Measurements from ENCODE around the gene ECSCR. TPM values are rescaled to one million over a fixed set of nuclear protein-coding genes. Genes with fewer than 3 reads are reported as not detected.

The ECSCR gene
- total and polyA plus RNA-seq, 2 donors (not counting 3 experiments of a cell fraction or from before 2014, with no cell fraction given) = 365 to 1,085 TPM

GRCh38 chr5:139454568-139455290 lies 7.8 kb downstream of the ECSCR start:
- Histone ChIP-seq H3K27me3 (ENCODE audit: control insufficient read depth in 2 of 2, insufficient read depth in 2 of 2, low read length in 2 of 2) (no peaks in the 10 kb centered on the region), H3K79me2 (ENCODE audit: control insufficient read depth, insufficient read depth, low read length) (peaks cover 43% of the 10 kb centered on the region), H2AFZ (ENCODE audit: low read depth, low read length) (no peak overlapping the region), H3K4me2 (ENCODE audit: insufficient read depth, low read length) (no peak overlapping the region), H3K36me3 (ENCODE audit: control insufficient read depth in 2 of 2, extremely low read depth in 1 of 2, insufficient read depth in 2 of 2, low read length in 2 of 2) (peaks cover 45 to 60% of the 10 kb centered on the region in 2 experiments), H3K9me3 (replicated peaks; ENCODE audit: control insufficient read depth, insufficient read depth, low read length) (no peaks in the 10 kb centered on the region), H3K9me1 (replicated peaks; ENCODE audit: control insufficient read depth, extremely low read depth, insufficient read depth, low read length) (no peaks in the 10 kb centered on the region), H3K27ac (ENCODE audit: insufficient read depth, low read depth, low read length) (no peak overlapping the region), H4K20me1 (replicated peaks; ENCODE audit: control insufficient read depth, extremely low read depth, insufficient read depth, low read length) (no peaks in the 10 kb centered on the region), H3K9ac (replicated peaks; ENCODE audit: extremely low read depth, insufficient read depth, low read length) (no peak overlapping the region), H3K4me1 (ENCODE audit: control insufficient read depth, extremely low read depth, insufficient read depth, low read length) (peaks cover 11% of the 10 kb centered on the region), H3K4me3 (replicated peaks in 1 of 3; ENCODE audit: insufficient read depth in 1 of 3, low read depth in 1 of 3, low read length in 3 of 3) (no peak overlapping the region)
- CTCF ChIA-PET = interaction anchor here (0.8 to 2.5 kb wide), 5 partner anchors 9 to 64 kb away, joined by 3 to 10 read pairs (median 3); partner anchors contain the start of gene DNAJC18
- dilution Hi-C loops (cut with MboI; ENCODE audit: extremely low pct_ligation_motif_present, low sequenced_read_pairs) = no loop called here
- FAIRE-seq (no peak), DNase-seq (ENCODE audit: low read depth, low spot score) (no peak)
- no peak for TF ChIP-seq MYC (IDR thresholded peaks at IDR 0.05; ENCODE audit: low read depth, low read length)
- no peak for TF ChIP-seq MAX (IDR thresholded peaks at IDR 0.05; ENCODE audit: insufficient read depth, insufficient read length)
- no peak for TF ChIP-seq CTCF (IDR thresholded peaks at IDR 0.05; ENCODE audit: extremely low read depth in 1 of 2, insufficient read depth in 1 of 2, low read depth in 1 of 2, low read length in 2 of 2)
- TF ChIP-seq JUN (IDR thresholded peaks at IDR 0.05; ENCODE audit: borderline replicate concordance, insufficient read depth, insufficient read length, low read depth) = no peak
- TF ChIP-seq GATA2 (IDR thresholded peaks at IDR 0.05; ENCODE audit: insufficient read depth, insufficient read length, low read depth, low read length) = no peak
- TF ChIP-seq POLR2A (IDR thresholded peaks at IDR 0.05; ENCODE audit: low read depth, low read length) = no peak
- no peak for TF ChIP-seq FOS (IDR thresholded peaks at IDR 0.05; ENCODE audit: borderline replicate concordance, insufficient read depth, low read length)
- TF ChIP-seq POLR2AphosphoS5 (IDR thresholded peaks at IDR 0.05; ENCODE audit: insufficient read depth, low read depth, low read length) = no peak
- POLR2A ChIA-PET = no interaction called here
- intact Hi-C loops (cut with micrococcal nuclease) = no loop called here
- no TSS peak for BruUV-seq (replicated peaks)
